ENCODE data around the gene TCF21.

The TCF21 gene

GRCh38 chr6:133880896-133881295, 8.0 kb upstream of the TCF21 start:
- no peaks in the 10 kb centered on the region for H3K9me3 ChIP-seq (ENCODE audit: severe bottlenecking)
- no peak for DNase-seq
- TF ChIP-seq CTCF (IDR thresholded peaks at IDR 0.05; ENCODE audit: low read depth, low read length), result no peak
- H3K36me3 ChIP-seq, result no peaks in the 10 kb centered on the region
- H3K27ac ChIP-seq, result no peak overlapping the region
- H3K27me3 ChIP-seq (ENCODE audit: insufficient read depth, low read depth, severe bottlenecking), result peaks cover 91% of the 10 kb centered on the region
- no peak overlapping the region for H3K4me3 ChIP-seq (ENCODE audit: low read depth, low read length)

GRCh38 chr6:133886104-133886775, 2.7 kb upstream of the TCF21 start:
- H3K9me3 ChIP-seq (ENCODE audit: severe bottlenecking), result no peaks in the 10 kb centered on the region
- H3K27ac ChIP-seq, result no peak overlapping the region
- H3K27me3 ChIP-seq (ENCODE audit: insufficient read depth, low read depth, severe bottlenecking), result peaks cover 93% of the 10 kb centered on the region
- no peak for DNase-seq
- H3K36me3 ChIP-seq, result no peaks in the 10 kb centered on the region
- H3K4me3 ChIP-seq (ENCODE audit: low read depth, low read length), result no peak overlapping the region
- TF ChIP-seq CTCF (IDR thresholded peaks at IDR 0.05; ENCODE audit: low read depth, low read length), result no peak

- no peaks in the 10 kb centered on the region for H3K36me3 ChIP-seq
- H3K9me3 ChIP-seq (ENCODE audit: severe bottlenecking), result no peaks in the 10 kb centered on the region
- TF ChIP-seq CTCF (IDR thresholded peaks at IDR 0.05; ENCODE audit: low read depth, low read length), result no peak
- DNase-seq, result no peak
- peaks cover 92% of the 10 kb centered on the region for H3K27me3 ChIP-seq (ENCODE audit: insufficient read depth, low read depth, severe bottlenecking)
- no peak overlapping the region for H3K27ac ChIP-seq
- no peak overlapping the region for H3K4me3 ChIP-seq (ENCODE audit: low read depth, low read length)
These were observed 1.6 kb upstream of the TCF21 start for GRCh38 chr6:133887156-133887879.

- Histone ChIP-seq H3K9me3 (ENCODE audit: severe bottlenecking) (no peaks in the 10 kb centered on the region), H3K36me3 (no peaks in the 10 kb centered on the region), H3K27ac (no peak overlapping the region), H3K4me3 (ENCODE audit: low read depth, low read length) (no peak overlapping the region), H3K27me3 (ENCODE audit: insufficient read depth, low read depth, severe bottlenecking) (peaks cover 92% of the 10 kb centered on the region)
- no peak for DNase-seq
- TF ChIP-seq CTCF (IDR thresholded peaks at IDR 0.05; ENCODE audit: low read depth, low read length), result no peak
These were observed 1.1 kb upstream of the TCF21 start for GRCh38 chr6:133887880-133888230.

- Histone ChIP-seq H3K27me3 (ENCODE audit: insufficient read depth, low read depth, severe bottlenecking) (peaks cover 92% of the 10 kb centered on the region), H3K27ac (no peak overlapping the region), H3K36me3 (no peaks in the 10 kb centered on the region), H3K4me3 (ENCODE audit: low read depth, low read length) (no peak overlapping the region), H3K9me3 (ENCODE audit: severe bottlenecking) (no peaks in the 10 kb centered on the region)
- DNase-seq, result no peak
- no peak for TF ChIP-seq CTCF (IDR thresholded peaks at IDR 0.05; ENCODE audit: low read depth, low read length)
These were observed 867 bp downstream of the TCF21 start for GRCh38 chr6:133889557-133890403.
